Epithelial cell of proximal tubule (primary cell): ENCODE results near the gene ASS1. TPM values are rescaled to one million over a fixed set of nuclear protein-coding genes. Genes with fewer than 3 reads are reported as not detected.

Experiments used
- DNase-seq: peaks from one replicate; pipeline ENCODE4 v3.0.0-alpha.2; 2011; ENCODE audit warnings: low read depth
- H3K4me3 ChIP-seq: 2 replicates; pipeline ENCODE4 v1.5.1; 2011; ENCODE audit warnings: low read depth, mild to moderate bottlenecking, low read length
- CTCF ChIP-seq: conservative IDR thresholded peaks from 2 replicates; pipeline ENCODE4 v1.5.1; 2012; ENCODE audit warnings: low read depth, mild to moderate bottlenecking, low read length
- total RNA-seq: library from RNA; depleted of rRNA; stranded (reverse); fragments of >200 nt; gene quantifications from 2 replicates; pipeline ENCODE4 v1.2.3, GENCODE V29; 2015

Gene ASS1
- total RNA-seq, 1 donor from 2014 or later = 9.4 TPM

- DNase-seq = no peak
- H3K4me3 ChIP-seq = no peak overlapping the region
- no peak for TF ChIP-seq CTCF
These were observed 22.6 kb downstream of the ASS1 start for GRCh38 chr9:130467316-130467715.

GRCh38 chr9:130468566-130468965, 23.8 kb downstream of the ASS1 start:
- TF ChIP-seq CTCF = no peak
- no peak for DNase-seq
- no peak overlapping the region for H3K4me3 ChIP-seq

- no peak overlapping the region for H3K4me3 ChIP-seq
- no peak for TF ChIP-seq CTCF
- DNase-seq = no peak
These were observed 25.5 kb downstream of the ASS1 start for GRCh38 chr9:130470269-130470668.

- H3K4me3 ChIP-seq = no peak overlapping the region
- no peak for DNase-seq
- TF ChIP-seq CTCF = no peak
These were observed 26.2 kb downstream of the ASS1 start for GRCh38 chr9:130470950-130471349.

GRCh38 chr9:130471411-130472183, 26.8 kb downstream of the ASS1 start:
- no peak for DNase-seq
- no peak for TF ChIP-seq CTCF
- H3K4me3 ChIP-seq = no peak overlapping the region

DNA sequence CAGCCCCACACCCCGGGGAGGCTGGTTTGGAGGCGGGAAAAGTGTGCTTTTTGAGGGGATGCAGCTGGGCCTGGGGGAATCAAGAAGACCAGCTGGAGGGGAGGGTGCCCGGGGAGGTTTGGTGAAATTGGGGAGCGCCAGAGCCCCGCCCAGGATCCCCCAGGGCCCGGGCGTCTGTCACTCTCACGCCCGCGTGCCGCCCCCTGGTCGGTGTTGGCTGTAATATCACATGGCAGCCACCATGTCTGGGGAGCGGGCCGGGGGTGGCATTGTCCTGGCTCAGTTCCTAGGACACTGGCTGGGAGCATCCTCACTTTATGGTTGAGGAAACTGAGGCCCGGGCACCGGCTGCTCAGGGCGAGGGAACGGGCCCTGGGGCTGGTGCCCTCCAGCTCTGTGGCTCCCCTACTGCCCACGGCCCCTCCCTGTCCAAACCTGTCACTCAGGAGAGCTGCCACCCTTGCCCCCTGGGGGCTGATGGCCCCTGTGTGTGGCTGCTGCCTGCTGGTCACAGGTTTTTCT, 27.5 kb downstream of the ASS1 start:
- no peak for TF ChIP-seq CTCF
- H3K4me3 ChIP-seq = no peak overlapping the region
- DNase-seq = no peak

- no peak overlapping the region for H3K4me3 ChIP-seq
- TF ChIP-seq CTCF = no peak
- no peak for DNase-seq
These were observed 28.2 kb downstream of the ASS1 start for GRCh38 chr9:130473009-130473408.
